Measurements from ENCODE around the gene EDA.

Gene EDA

GRCh38 chrX:70026851-70027200 is 410.9 kb downstream of the EDA start:
- DNase-seq (ENCODE audit: low spot score): no peak

GRCh38 chrX:70029863-70030262 is 413.9 kb downstream of the EDA start:
- no peak for DNase-seq (ENCODE audit: low spot score)

- peak; percentile 74 for DNase-seq (ENCODE audit: low spot score)
Observed at GRCh38 chrX:70030301-70030767, 414.4 kb downstream of the EDA start.

- no peak for DNase-seq (ENCODE audit: low spot score)
Observed at GRCh38 chrX:70032792-70033191, 416.9 kb downstream of the EDA start.

- DNase-seq (ENCODE audit: low spot score): peak; percentile 36
Observed at GRCh38 chrX:70033348-70034051, 417.6 kb downstream of the EDA start.

- DNase-seq (ENCODE audit: low spot score): no peak
Observed at GRCh38 chrX:70034646-70035045, 418.7 kb downstream of the EDA start.

GRCh38 chrX:70038515-70038914 is 422.6 kb downstream of the EDA start:
- DNase-seq (ENCODE audit: low spot score): no peak

- no peak for DNase-seq (ENCODE audit: low spot score)
Observed at GRCh38 chrX:70038951-70039350, 423.0 kb downstream of the EDA start.

- DNase-seq (ENCODE audit: low spot score): no peak
Observed at GRCh38 chrX:70039758-70040157, 423.8 kb downstream of the EDA start.

GRCh38 chrX:70041993-70042392 is 426.1 kb downstream of the EDA start:
- DNase-seq (ENCODE audit: low spot score): no peak

- no peak for DNase-seq (ENCODE audit: low spot score)
Observed at GRCh38 chrX:70042399-70043371, 426.8 kb downstream of the EDA start.

- DNase-seq (ENCODE audit: low spot score): no peak
Observed at GRCh38 chrX:70043685-70044084, 427.8 kb downstream of the EDA start.

- no peak for DNase-seq (ENCODE audit: low spot score)
Observed at GRCh38 chrX:70044541-70045245, 428.8 kb downstream of the EDA start.

GRCh38 chrX:70046978-70047377 is 431.1 kb downstream of the EDA start:
- DNase-seq (ENCODE audit: low spot score): no peak

GRCh38 chrX:70049406-70049805 is 433.5 kb downstream of the EDA start:
- no peak for DNase-seq (ENCODE audit: low spot score)

- no peak for DNase-seq (ENCODE audit: low spot score)
Observed at GRCh38 chrX:70049925-70050324, 434.0 kb downstream of the EDA start, which contains the start of gene AWAT2. Gene AWAT2, minus strand, starts transcription at chrX:70049938. Its CDS starts 6 bp downstream, at chrX:70049932.

- DNase-seq (ENCODE audit: low spot score): no peak
Observed at GRCh38 chrX:70052895-70053615, 437.1 kb downstream of the EDA start.

- no peak for DNase-seq (ENCODE audit: low spot score)
Observed at GRCh38 chrX:70054391-70054790, 438.5 kb downstream of the EDA start.

- no peak for DNase-seq (ENCODE audit: low spot score)
Observed at GRCh38 chrX:70062076-70062475, 446.2 kb downstream of the EDA start, which contains the start of gene OTUD6A. Gene OTUD6A, plus strand, starts transcription at chrX:70062457. Its CDS starts 68 bp downstream, at chrX:70062525.

- DNase-seq (ENCODE audit: low spot score): no peak
Observed at GRCh38 chrX:70062961-70063550, 447.1 kb downstream of the EDA start.

GRCh38 chrX:70066646-70067045 is 450.7 kb downstream of the EDA start:
- no peak for DNase-seq (ENCODE audit: low spot score)

Data from COLO829 (cell line).